ENCODE data around the gene TRNAU1AP.
"Not testable (repeated sequence)": the region's sequence is repeated elsewhere in the genome, so short reads cannot be mapped to it uniquely, and the experiment has no call there.

- TF ChIP-seq, protein P1, sequence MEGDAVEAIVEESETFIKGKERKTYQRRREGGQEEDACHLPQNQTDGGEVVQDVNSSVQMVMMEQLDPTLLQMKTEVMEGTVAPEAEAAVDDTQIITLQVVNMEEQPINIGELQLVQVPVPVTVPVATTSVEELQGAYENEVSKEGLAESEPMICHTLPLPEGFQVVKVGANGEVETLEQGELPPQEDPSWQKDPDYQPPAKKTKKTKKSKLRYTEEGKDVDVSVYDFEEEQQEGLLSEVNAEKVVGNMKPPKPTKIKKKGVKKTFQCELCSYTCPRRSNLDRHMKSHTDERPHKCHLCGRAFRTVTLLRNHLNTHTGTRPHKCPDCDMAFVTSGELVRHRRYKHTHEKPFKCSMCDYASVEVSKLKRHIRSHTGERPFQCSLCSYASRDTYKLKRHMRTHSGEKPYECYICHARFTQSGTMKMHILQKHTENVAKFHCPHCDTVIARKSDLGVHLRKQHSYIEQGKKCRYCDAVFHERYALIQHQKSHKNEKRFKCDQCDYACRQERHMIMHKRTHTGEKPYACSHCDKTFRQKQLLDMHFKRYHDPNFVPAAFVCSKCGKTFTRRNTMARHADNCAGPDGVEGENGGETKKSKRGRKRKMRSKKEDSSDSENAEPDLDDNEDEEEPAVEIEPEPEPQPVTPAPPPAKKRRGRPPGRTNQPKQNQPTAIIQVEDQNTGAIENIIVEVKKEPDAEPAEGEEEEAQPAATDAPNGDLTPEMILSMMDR (conservative IDR thresholded peaks at IDR 0.05; ENCODE audit: low read length): not testable (repeated sequence)
- TF ChIP-seq EZH2phosphoT487 (IDR thresholded peaks at IDR 0.05; ENCODE audit: borderline replicate concordance): not testable (repeated sequence)
Observed at GRCh38 chr1:28520796-28521195, 32.1 kb upstream of the TRNAU1AP start.
